CD4-positive, alpha-beta T cell treated with Interleukin-4 for 1 hour (primary cell): ENCODE results near the gene DNAJB11.
"Not testable (repeated sequence)": the region's sequence is repeated elsewhere in the genome, so short reads cannot be mapped to it uniquely, and the experiment has no call there.

Experiments
- DNase-seq, 2 donors: peaks; one replicate each; pipeline ENCODE4 v3.0.0-alpha.2; 2020 to 2022

The DNAJB11 gene

DNA sequence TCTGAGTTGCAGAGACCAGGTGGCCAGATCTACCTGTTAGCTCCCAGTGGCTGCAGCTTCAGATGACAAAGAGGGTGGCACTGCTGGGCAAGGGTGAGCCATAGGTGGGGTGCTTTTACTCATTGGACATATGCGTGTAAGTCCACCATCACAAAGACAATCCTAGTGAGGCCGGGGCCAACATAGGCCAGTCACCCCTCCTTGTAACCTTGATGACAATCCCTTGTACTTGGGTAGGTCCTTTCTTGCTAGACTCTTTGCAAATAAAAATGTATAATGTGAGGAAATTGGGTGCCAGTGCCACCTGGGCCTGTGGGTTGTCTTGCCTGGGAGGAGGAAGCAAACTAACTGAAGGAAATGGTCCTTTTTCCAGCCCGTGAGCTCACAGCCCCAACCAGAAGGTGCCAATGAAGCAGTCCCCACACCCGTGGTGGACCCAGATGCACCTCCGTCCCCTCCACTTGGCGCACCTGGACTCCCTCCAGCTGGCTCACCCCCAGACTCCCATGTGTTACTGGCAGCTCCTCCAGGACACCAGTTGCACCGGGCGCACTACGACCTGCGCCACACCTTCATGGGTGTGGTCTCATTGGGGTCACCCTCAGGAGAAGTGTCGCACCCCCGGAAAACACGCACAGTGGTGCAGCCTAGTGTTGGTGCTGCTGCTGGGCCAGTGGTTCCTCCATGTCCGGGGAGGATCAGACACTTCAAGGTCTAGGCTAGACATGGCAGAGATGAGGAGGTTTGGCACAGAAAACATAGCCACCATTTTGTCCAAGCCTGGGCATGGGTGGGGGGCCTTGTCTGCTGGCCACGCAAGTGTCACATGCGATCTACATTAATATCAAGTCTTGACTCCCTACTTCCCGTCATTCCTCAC is 49.9 kb downstream of the DNAJB11 start:
- DNase-seq, result no peak

DNA sequence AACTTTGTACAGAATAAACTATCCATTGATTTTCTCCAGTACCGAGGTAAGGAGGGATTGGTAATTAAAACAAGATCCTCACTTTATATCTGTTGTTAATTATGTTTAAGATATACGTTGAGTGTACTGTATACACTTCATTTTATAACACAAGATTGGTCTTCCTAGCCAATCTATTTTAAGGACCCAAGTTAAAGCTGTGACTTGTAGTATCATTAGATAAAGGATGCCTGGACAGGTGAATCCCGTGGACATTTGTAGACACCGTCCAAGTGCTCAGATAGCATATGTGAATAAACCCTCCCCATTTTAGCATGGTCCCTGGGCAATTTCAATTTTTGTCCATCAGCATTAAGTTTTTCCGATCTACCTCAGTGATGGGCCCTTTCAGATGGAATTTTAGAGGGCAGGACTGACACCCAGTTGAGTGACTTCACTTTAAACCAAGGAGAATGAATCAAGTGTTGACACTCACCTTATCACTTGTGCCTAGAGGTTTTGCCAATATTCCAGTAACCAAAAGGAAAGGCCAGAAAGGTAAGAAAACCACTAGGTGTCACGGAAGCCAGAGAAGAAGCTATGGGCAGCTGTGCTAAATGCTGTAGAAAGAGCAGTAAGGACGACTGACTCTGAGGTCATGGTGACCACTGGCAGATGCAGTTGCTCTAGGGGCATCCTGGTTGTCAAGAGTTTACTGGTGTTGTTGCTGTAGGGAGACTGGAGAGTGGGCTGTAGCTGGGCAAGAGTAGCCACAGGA is 51.6 kb downstream of the DNAJB11 start:
- no peak for DNase-seq

DNA sequence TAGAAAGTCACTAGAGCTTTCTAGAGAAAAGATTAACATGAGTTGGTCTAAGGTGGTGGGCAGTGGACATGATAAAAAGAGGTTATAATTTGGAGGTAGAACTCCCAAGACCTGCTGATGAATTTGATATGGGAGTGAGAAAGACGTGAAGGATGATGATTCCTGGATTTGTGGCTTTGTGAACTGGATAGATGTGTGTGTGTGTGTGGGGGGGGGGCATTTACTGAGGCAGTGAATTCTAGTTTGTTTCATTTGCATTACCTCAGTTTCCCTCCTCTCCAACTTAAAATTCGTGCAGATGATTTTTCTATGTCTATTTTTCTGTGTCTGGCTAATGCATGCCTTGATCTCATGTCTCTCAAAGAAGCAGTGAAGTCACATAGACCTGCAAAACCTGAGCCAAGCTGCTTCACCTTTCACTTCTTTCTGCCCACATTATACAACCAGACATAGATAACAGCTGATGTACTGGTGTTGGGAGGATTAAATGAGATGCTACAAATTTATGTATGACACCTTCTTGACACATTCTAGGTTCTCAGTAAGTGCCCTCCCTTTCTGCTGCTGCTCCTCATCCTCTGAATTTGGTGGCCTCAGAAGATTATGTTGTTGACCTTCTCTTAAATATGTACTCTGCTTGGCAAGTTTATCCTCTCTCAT is 52.3 kb downstream of the DNAJB11 start:
- no peak for DNase-seq

DNA sequence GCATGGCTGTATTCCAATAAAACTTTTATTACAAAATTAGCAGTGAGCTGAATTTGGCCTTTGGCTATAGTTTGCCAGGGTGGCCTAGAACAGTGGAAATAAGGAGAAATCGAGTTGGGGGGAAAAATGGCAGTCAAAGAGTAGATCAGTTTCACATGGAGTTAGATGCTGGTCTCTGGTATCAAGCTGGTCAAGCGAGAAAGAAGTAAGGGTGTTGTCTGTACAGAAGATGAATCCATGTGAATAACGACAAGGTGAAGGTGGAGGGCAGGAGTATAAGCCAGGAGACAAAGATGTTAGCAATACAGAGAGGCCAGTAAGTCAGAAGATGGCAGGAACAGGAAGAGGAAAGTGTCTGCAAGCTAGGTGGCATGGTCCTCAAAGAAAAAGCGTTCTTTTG is 54.1 kb downstream of the DNAJB11 start:
- DNase-seq, result no peak

DNA sequence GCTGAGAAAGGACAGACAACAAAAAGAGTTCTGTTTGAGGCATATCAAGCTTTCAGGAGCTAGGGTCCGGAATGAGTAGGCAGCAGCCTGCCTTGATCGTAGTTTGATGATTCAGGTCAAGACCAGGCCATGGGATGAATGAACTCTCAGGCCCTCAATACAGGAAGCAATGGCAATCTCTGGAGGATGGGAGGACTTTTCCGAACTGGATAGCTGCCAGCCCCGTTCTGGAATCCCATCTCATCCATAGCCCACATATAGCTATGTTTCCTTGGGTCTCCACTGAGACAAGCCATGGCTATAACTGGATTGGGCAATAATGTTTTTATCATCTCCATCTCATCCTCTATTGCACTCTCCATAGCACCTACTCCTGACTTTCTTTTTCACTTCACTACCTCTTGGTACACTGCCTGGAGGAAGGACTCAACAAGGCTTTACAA is 55.1 kb downstream of the DNAJB11 start:
- DNase-seq, result no peak

DNA sequence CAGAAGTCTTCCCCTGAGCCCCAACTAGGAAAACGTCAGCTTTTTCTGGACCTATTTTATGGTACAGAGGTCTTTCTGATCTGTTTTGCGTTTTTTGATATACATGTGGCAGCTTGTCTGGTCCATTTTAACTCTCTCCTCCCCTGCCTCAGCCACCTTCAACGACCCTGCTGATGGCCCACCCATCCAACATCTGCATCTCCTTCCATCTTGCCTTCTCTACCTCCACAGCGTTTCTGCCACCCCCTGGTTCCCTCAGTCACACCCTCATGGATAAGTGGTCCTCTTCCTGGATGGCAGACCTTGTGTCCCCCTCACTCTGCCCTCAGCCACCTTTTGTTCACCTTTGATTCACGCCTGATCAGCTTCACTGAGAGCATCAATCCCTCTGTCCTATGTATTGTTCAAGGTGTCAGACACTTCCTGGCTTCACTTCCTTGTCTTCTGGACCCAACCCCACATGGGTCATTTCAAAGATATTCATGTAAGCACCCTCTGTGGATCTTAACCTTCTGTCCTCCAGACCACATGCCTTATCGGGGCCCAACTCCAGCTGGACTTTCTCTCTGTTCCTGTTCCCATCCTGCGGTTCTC is 55.8 kb downstream of the DNAJB11 start:
- no peak for DNase-seq

DNA sequence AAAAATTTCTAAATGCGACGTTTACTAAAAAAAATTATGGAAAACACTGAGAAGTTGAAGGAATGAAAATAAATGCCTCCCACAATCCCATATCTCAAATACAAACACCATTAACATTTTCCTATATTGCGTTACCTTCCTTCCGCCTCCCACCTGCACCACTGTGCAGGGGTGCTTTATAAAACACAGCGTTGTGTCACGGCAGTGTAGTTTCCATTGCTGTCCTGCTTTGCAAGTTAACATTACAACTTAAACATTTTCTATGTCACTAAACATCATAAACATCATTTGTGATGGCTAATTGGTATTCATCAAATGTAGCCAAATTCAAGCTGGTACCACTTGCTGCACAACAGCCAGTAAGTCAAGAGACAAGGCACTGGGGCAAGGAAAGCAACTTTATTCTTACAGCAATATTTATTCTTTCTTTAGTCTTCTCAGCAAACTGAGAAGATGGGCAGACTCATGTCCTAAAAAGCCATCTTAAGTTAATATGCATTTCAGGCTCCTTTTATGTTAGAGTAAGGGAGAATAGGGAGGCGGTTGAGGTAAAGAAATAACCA is 57.4 kb downstream of the DNAJB11 start:
- no peak for DNase-seq

DNA sequence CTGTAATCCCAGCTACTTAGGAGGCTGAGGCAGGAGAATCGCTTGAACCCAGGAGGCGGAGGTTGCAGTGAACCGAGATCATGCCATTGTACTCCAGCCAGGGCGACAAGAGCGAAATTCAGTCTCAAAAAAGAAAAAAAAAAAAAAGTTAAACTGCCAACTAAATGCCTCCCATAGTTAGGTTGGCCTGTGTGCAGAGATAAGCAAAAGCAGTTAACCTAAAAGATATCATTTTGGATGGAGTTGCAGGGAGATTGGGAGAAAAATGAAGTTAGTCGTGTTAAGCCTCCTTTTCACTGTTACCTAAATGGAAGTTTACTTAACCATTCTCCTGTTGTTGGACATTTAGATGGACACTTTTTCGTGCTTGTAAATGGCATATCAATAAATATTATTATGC is 58.2 kb downstream of the DNAJB11 start:
- no peak for DNase-seq

DNA sequence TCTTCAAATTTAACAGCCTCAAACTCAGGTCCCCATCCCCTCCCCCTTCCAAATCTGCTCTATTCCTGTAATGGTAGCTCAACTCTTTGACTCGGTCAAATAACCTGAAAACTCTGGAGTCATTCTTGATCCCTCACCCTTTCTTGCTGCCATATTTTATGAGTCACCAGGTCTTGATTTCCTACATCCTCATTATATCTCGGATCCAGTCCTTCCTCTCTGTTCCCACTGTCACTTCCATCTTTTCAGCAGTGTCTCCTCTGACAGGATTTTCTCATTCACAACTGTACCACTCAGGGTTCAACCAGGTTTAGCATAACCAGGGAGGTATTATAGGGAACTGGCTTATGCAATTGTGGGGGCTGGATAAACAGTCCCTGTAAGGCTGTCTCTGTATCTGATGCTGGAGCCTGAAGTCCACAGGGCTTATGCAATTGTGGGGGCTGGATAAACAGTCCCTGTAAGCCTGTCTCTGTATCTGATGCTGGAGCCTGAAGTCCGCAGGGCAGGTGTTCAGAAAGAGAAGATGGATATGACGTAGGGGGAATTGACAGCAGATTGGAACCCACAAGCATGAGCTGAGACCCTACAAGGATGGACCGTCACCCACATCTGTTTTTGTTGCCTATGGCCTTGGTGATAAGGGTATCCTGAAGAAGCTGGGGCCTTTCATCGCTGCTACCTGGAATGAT is 60.6 kb downstream of the DNAJB11 start:
- DNase-seq, result no peak

DNA sequence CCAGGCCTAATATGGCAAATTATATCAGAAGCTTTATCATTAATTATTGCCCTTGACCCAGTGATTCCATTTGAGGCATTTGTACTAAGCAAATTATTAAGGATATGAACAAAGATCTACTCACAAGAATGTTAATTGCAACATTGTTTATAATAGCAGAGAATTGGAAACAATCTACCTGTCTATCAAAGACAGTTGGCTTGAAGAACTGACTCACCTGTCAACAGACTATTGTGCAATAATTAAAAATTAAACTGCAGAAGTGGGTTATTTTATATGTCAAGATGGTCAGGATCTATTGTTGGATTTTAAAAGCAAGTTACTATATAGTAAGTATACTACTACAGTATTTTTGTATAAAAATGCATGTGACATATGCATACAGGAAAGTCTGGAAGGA is 63.0 kb downstream of the DNAJB11 start:
- DNase-seq, result no peak

DNA sequence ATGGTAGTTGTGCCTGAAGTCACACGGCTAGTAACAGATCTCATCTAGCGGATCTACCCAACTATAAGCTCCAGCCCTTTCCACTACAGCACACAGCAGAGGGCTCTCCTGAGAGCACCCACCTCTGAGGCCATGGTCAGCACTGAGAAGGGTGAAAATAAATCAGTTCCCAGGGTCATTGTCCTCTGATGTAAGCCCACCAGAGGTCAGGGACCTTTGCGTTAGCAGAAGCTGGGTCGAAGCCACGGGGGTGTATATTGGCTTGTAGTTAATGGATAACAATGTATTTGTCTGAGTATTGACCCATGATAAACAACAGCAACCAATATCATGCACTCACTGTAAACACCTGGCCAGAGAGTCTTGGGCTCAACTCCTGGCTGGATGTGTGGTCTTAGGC is 63.7 kb downstream of the DNAJB11 start:
- DNase-seq, result not testable (repeated sequence)
